Stimulated activated naive CD8-positive, alpha-beta T cell treated with anti-CD3 and anti-CD28 coated beads, Interleukin-15, Interleukin-2, amounts not matched to agents 100 ng/mL and 50 ng/mL, for 24 hours (primary cell): ENCODE results near the gene UBD.
A peak's percentile ranks its signal among the peaks of the same experiment; 100 is the strongest.

ENCODE experiments used
- H3K27ac Mint-ChIP-seq: one replicate; pipeline ENCODE4 v1.8.0; 2021; ENCODE audit warnings: mild to moderate bottlenecking, mixed read lengths
- H3K27me3 Mint-ChIP-seq: one replicate; pipeline ENCODE4 v1.8.0; 2021; ENCODE audit warnings: mixed read lengths
- H3K36me3 Mint-ChIP-seq: one replicate; pipeline ENCODE4 v1.8.0; 2021; ENCODE audit warnings: low read depth, mixed read lengths
- H3K4me1 Mint-ChIP-seq: one replicate; pipeline ENCODE4 v1.8.0; 2021; ENCODE audit warnings: low read depth, mixed read lengths
- H3K4me3 Mint-ChIP-seq: one replicate; pipeline ENCODE4 v1.8.0; 2021; ENCODE audit warnings: mild to moderate bottlenecking, mixed read lengths
- H3K9me3 Mint-ChIP-seq: one replicate; pipeline ENCODE4 v1.8.0; 2021; ENCODE audit warnings: mixed read lengths

UBD gene

DNA sequence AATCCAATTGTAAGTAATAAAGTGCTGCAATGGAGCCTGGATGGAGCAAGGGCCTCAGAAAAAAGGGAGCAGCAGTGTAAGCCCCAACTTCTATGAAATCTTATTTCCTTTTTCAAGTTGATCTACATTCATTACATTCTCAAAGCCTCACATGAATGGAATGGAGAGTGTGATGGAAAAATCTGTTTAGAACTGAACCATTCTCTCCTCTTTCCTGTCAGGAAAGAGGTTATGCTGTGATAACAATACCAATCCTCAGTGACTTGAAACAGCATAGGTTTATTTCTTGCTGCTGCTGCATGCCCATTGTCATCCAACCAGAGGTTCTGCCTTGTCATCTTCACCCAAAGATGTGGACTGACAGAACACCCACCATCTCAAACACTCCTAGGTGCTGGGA is 16.5 kb upstream of the UBD start:
- Mint-ChIP-seq H3K4me3 (no peak overlapping the region), H3K27me3 (peaks cover 61% of the 10 kb centered on the region)

DNA sequence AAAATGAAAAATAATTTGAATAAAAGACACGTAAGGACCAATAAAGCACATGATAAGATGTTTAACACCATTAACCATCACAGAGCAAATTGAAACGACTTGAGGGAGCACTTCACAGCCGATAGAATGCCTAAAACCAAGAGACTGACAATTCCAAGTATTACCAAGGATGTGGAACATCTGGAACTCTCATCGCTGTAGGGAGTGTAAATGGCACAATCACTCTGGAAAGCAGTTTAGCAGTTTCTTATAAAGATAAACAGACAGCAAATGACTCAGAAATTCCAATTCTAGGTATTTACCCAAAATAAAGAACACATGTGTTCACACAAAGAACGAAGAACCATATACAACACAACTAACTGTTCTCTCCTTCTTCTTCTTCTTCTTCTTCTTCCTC is 8.5 kb upstream of the UBD start:
- H3K4me3 Mint-ChIP-seq = no peak overlapping the region
- H3K27me3 Mint-ChIP-seq = peaks cover 56% of the 10 kb centered on the region
- H3K4me1 Mint-ChIP-seq = peaks cover 7% of the 10 kb centered on the region
- H3K27ac Mint-ChIP-seq = no peak overlapping the region
- H3K36me3 Mint-ChIP-seq = no peaks in the 10 kb centered on the region
- no peaks in the 10 kb centered on the region for H3K9me3 Mint-ChIP-seq

More for the DNA sequence above, 16.5 kb upstream of the UBD start:
- H3K9me3 Mint-ChIP-seq = no peaks in the 10 kb centered on the region
- H3K36me3 Mint-ChIP-seq = no peaks in the 10 kb centered on the region
- H3K4me1 Mint-ChIP-seq = no peaks in the 10 kb centered on the region
- no peak overlapping the region for H3K27ac Mint-ChIP-seq

DNA sequence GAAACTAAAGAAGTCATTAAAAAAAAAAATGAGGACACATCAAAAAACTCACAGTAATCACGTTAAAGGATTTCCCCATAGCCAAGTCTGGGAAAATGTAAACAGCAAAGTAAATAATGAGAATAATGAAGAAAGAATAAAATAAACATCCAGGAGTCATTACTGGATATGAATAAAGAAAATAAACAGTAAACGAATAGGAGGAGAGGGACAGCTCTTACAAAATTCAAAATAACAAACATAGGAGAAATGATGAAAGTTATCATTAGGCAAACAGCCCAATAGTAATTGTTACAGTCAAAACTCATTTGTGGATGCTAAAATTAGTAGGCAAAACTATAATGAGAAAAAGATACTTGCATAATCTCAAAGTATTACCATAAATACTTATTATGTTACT is 8.0 kb upstream of the UBD start:
- no peaks in the 10 kb centered on the region for H3K36me3 Mint-ChIP-seq

DNA sequence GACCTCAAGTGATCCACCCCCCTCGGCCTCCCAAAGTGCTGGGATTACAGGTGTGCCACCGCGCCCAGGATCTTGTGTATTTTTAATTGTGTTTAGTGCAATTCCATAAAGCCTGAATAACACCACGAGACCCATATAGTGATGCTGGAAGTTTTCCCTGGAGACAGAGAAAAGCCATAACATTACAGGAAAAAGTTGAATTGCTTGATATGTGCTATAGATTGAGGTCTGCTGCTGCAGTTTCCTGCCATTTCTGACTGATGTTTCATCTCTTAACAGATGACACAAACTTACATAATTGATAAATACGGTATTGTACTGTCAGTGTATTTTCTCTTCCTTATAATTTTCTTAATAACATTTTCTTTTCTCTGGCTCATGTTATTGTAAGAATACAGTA is 7.3 kb upstream of the UBD start:
- H3K4me3 Mint-ChIP-seq = no peak overlapping the region
- no peak overlapping the region for H3K27ac Mint-ChIP-seq
- no peaks in the 10 kb centered on the region for H3K36me3 Mint-ChIP-seq
- peaks cover 7% of the 10 kb centered on the region for H3K4me1 Mint-ChIP-seq
- no peaks in the 10 kb centered on the region for H3K9me3 Mint-ChIP-seq
- peaks cover 60% of the 10 kb centered on the region for H3K27me3 Mint-ChIP-seq

More for the DNA sequence above, 8.0 kb upstream of the UBD start:
- H3K9me3 Mint-ChIP-seq = no peaks in the 10 kb centered on the region
- H3K27me3 Mint-ChIP-seq = peaks cover 60% of the 10 kb centered on the region
- no peak overlapping the region for H3K27ac Mint-ChIP-seq
- H3K4me3 Mint-ChIP-seq = no peak overlapping the region
- peaks cover 7% of the 10 kb centered on the region for H3K4me1 Mint-ChIP-seq

DNA sequence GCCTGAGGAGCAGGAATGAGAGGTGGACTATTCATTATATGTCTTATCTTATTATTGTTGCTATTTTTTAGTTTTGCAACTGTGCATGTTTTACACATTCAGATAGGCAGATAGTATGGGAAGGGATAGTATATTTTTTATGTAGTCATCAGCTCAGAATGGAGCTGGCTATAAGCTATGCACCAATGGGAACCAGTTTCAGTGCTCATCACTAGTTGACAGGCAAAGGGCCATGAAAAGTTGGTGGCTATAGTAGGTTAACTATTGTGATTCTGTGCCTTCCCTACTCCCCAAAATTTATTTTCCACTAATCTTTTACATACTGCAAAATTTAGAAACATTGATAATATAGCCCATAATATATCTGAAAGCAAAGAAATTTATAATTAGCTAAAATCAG is 5.3 kb upstream of the UBD start:
- Mint-ChIP-seq H3K4me3 (no peak overlapping the region), H3K9me3 (no peaks in the 10 kb centered on the region), H3K27me3 (peaks cover 59% of the 10 kb centered on the region), H3K4me1 (peaks cover 12% of the 10 kb centered on the region), H3K36me3 (no peaks in the 10 kb centered on the region), H3K27ac (no peak overlapping the region)

DNA sequence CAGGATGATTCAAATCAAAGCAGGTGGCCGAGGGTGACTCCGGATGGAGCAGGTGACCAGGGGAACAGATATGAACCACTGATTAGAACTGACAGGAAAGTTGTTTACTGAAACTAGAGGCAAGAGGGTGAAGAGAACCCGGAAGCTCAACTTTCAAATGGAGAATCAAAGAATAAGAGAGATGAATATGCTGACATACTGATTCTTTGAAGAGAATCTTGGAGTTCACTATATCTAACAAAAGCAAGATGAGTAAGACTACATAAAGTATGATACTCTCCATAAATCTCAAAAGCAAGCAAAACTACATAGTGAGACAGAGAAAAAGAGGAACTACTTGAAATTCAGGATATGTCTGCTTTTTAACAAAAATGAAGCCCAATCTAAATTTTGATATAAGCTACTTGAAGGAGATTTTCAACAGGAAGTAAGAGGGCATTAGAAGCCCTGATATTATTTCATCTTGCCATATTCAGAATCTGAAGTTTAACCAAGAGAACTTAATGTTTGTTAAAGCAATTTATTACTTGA is 4.0 kb upstream of the UBD start:
- Mint-ChIP-seq H3K27ac (no peak overlapping the region), H3K4me1 (peaks cover 12% of the 10 kb centered on the region), H3K36me3 (no peaks in the 10 kb centered on the region), H3K9me3 (no peaks in the 10 kb centered on the region), H3K4me3 (no peak overlapping the region), H3K27me3 (peaks cover 68% of the 10 kb centered on the region)

DNA sequence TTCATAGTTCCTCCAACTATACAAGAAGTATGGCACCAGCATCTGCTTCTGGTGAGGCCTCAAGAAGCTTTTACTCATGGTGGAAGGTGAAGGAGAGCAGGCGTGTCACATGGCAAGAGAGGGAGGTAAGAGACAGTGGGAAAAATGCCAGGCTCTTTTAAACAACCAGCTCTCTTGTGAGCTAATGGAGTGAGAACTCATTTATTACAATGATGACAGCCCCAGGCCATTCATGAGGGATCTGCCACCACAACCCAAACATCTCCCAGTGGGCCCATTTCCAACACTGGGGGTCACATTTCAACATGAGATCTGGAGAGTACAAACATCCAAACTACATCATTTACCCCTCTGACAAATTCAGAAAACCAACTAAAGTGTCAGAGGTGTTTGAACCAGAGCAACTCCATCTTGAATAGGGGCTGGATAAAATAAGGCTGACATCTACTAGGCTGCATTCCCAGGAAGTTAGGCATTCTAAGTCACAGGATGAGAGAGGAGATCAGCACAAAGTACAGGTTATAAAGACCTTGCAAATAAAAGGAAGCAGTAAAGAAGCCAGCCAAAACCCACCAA is 2.2 kb upstream of the UBD start:
- H3K36me3 Mint-ChIP-seq = no peaks in the 10 kb centered on the region
- no peaks in the 10 kb centered on the region for H3K9me3 Mint-ChIP-seq
- no peak overlapping the region for H3K27ac Mint-ChIP-seq
- H3K4me3 Mint-ChIP-seq = no peak overlapping the region
- peaks cover 12% of the 10 kb centered on the region for H3K4me1 Mint-ChIP-seq
- peaks cover 68% of the 10 kb centered on the region for H3K27me3 Mint-ChIP-seq

DNA sequence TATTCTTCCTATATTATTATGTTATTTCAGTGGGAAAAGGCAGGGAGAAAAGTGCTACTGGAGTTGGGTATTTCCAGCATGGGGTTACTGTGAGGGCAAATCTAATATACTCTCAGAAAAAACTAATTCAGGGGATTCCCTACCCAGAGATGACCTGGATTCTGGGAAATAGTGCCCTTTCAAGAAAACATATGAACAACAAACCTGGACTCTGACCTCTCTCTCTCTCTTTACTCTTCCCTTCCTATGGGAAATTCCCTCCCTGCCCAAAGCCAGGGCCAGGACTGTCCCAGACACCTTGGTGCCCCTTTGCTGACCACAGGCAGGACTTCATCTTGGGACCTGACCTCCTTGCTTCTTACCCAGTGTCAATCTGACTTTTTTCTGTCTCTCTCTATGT is 1.6 kb upstream of the UBD start:
- Mint-ChIP-seq H3K36me3 (no peaks in the 10 kb centered on the region), H3K27ac (no peak overlapping the region), H3K27me3 (peaks cover 70% of the 10 kb centered on the region)

DNA sequence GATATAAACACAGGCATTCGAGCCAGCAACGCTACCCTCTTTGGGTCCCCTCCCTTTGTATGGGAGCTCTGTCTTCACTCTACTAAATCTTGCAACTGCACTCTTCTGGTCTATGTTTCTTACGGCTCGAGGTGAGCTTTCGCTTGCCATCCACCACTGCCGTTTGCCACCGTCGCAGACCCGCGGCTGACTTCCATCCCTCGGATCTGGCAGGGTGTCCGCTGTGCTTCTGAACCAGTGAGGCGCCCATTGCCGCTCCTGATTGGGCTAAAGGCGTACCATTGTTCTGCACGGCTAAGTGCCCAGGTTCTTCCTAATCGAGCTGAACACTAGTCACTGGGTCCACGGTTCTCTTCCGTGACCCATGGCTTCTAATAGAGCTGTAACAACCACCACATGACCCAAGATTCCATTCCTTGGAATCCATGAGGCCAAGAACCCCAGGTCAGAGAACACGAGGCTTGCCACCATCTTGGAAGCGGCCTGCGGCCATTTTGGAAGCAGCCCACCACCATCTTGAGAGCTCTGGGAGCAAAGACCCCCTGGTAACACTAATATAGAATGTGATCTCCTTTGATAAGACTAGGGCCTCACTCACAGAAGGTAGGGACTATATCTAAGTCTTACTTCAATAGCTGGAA is 973 bp downstream of the UBD start:
- no peak overlapping the region for H3K4me3 Mint-ChIP-seq
- H3K9me3 Mint-ChIP-seq = no peaks in the 10 kb centered on the region
- peaks cover 16% of the 10 kb centered on the region for H3K4me1 Mint-ChIP-seq
- no peaks in the 10 kb centered on the region for H3K36me3 Mint-ChIP-seq
- no peak overlapping the region for H3K27ac Mint-ChIP-seq
- peaks cover 78% of the 10 kb centered on the region for H3K27me3 Mint-ChIP-seq

More for the DNA sequence above, 1.6 kb upstream of the UBD start:
- Mint-ChIP-seq H3K4me3 (no peak overlapping the region), H3K9me3 (no peaks in the 10 kb centered on the region), H3K4me1 (peaks cover 12% of the 10 kb centered on the region)

DNA sequence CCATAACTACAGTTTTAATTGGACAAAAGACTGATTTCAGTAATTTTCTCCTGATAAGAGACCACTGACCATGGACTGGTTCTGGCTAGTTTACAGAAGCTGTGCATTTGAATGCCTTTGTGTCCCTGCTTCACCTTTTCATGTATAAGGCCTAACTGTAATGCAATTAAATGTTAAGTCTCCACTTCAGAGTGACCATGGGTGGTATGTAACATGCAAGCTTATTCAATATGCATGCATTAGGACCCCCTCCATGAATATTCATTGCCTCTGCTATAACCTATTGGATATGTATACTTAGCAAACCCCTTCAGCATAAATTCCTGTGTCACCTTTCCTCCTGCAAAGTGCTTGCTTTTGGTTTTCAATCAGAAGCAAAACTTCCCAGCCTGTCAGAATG is 2.2 kb downstream of the UBD start:
- H3K27ac Mint-ChIP-seq = no peak overlapping the region
- peaks cover 76% of the 10 kb centered on the region for H3K27me3 Mint-ChIP-seq
- no peak overlapping the region for H3K4me3 Mint-ChIP-seq

DNA sequence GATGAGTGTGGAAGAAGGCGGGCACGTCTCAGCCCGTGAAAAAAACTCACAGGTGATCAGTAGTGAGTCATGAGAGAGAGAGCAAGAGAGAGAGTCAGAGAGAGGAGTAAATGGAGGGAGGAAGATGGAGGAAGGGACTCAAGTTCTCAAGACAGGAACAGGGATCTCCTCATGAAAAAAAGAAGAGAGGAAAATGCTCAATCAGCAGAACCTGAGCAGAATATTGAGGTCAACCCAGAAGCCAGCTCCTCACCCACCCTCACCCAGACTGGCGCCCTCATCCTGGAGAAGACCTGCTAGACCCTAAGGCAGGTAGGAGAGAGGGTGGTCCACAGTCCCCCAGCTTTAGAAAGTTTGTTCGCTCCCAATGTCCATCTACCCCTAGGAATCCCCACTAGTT is 4.8 kb downstream of the UBD start:
- no peaks in the 10 kb centered on the region for H3K36me3 Mint-ChIP-seq
- no peaks in the 10 kb centered on the region for H3K9me3 Mint-ChIP-seq
- H3K27ac Mint-ChIP-seq = peak overlapping the region; percentile 14
- peaks cover 78% of the 10 kb centered on the region for H3K27me3 Mint-ChIP-seq
- no peak overlapping the region for H3K4me3 Mint-ChIP-seq
- peaks cover 15% of the 10 kb centered on the region for H3K4me1 Mint-ChIP-seq

More for the DNA sequence above, 2.2 kb downstream of the UBD start:
- Mint-ChIP-seq H3K9me3 (no peaks in the 10 kb centered on the region), H3K36me3 (no peaks in the 10 kb centered on the region), H3K4me1 (peaks cover 19% of the 10 kb centered on the region)

DNA sequence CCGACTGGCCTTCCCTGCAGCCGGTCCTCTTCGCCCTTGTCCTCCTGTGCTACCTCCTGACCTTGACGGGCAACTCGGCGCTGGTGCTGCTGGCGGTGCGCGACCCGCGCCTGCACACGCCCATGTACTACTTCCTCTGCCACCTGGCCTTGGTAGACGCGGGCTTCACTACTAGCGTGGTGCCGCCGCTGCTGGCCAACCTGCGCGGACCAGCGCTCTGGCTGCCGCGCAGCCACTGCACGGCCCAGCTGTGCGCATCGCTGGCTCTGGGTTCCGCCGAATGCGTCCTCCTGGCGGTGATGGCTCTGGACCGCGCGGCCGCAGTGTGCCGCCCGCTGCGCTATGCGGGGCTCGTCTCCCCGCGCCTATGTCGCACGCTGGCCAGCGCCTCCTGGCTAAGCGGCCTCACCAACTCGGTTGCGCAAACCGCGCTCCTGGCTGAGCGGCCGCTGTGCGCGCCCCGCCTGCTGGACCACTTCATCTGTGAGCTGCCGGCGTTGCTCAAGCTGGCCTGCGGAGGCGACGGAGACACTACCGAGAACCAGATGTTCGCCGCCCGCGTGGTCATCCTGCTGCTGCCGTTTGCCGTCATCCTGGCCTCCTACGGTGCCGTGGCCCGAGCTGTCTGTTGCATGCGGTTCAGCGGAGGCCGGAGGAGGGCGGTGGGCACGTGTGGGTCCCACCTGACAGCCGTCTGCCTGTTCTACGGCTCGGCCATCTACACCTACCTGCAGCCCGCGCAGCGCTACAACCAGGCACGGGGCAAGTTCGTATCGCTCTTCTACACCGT is 6.1 kb downstream of the UBD start:
- Mint-ChIP-seq H3K36me3 (no peaks in the 10 kb centered on the region), H3K9me3 (no peaks in the 10 kb centered on the region), H3K4me3 (peak overlapping the region; percentile 64), H3K27ac (peak overlapping the region; percentile 66), H3K4me1 (peaks cover 15% of the 10 kb centered on the region), H3K27me3 (peaks cover 79% of the 10 kb centered on the region)

DNA sequence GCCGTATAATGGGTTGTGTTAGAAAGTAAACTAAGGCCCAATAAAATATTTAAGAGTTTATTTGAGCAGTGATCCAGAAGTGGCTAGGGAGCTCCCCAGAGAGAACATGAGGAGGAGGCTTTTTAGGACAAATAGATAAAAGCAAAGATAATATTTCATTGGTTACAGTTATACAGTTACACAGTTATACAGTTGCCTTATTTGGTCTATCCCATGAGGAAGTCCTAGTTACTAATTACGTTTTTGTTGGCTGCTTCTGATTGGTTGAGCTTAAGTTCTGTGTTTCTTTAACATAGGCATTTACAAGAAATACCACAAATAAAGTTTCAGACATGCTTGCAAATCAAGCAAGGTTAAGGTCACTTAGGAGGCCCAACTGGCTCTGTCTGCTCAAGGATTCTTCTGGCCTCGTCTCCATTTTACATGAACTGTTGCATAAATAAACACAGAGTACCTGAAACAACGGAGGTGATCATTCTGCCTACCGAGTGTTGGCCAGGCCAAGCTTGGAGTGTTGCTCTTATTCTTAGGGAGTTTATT is 7.0 kb downstream of the UBD start:
- Mint-ChIP-seq H3K4me1 (peaks cover 15% of the 10 kb centered on the region), H3K27ac (no peak overlapping the region), H3K4me3 (peak overlapping the region; percentile 64), H3K9me3 (peaks cover 3% of the 10 kb centered on the region), H3K27me3 (peaks cover 84% of the 10 kb centered on the region), H3K36me3 (no peaks in the 10 kb centered on the region)

DNA sequence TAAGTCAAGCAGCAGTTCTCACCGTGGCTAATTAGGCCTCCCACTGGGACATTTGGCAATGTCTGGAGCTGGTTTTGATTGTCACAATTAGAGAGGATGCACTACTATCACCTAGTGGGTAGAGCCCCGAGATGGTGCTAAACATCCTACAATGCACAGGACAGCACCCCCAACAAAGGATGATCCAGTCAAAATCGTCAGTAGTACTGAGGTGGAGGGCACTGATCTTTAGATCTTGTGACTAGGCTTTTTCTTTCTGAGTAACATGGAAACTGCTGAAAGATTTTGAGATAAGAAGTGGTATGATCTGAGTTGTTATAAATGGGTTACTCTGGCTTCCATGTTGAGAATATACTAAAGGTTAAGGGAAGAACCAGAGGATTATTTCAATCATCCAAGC is 12.0 kb downstream of the UBD start:
- no peak overlapping the region for H3K4me3 Mint-ChIP-seq
- peaks cover under 1% of the 10 kb centered on the region for H3K4me1 Mint-ChIP-seq
- no peak overlapping the region for H3K27ac Mint-ChIP-seq
- peaks cover 3% of the 10 kb centered on the region for H3K9me3 Mint-ChIP-seq
- H3K27me3 Mint-ChIP-seq = peaks cover 70% of the 10 kb centered on the region
- H3K36me3 Mint-ChIP-seq = no peaks in the 10 kb centered on the region
